ENCODE results near the gene SPINT1.
"Not testable (repeated sequence)": the region's sequence is repeated elsewhere in the genome, so short reads cannot be mapped to it uniquely, and the experiment has no call there.

Gene SPINT1

DNA sequence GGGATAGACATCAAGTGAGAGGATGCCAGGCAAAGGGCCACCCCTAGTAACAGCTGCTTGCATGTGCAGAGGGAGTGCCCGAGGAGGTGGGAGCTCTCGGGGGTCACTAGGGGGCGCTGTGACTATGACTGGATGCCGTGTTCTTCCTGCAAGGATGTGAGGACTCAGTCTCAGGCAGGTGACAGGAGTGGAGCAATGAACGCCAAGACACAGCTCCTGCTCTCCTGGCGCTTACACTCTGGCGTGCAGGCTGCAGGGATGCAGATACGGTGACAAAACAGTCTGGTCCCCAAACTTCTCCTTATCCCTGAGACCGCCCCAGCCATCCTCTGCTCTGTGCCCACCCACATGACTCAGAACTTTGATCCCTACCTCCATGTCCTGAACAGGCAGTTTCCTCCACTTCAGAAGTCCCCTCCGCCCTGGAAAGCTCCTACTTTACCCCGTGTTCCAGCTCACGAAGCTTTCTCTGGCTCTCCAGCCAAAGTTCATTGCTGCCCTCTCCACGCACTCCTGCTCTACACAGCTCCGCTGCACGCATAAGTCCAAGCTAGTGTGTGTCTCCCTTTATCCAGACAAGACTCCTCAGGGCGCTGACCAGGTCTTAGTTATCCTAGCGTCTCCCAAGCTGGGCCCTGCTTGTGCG, 15.5 kb downstream of the SPINT1 start:
- TF ChIP-seq, protein P1, sequence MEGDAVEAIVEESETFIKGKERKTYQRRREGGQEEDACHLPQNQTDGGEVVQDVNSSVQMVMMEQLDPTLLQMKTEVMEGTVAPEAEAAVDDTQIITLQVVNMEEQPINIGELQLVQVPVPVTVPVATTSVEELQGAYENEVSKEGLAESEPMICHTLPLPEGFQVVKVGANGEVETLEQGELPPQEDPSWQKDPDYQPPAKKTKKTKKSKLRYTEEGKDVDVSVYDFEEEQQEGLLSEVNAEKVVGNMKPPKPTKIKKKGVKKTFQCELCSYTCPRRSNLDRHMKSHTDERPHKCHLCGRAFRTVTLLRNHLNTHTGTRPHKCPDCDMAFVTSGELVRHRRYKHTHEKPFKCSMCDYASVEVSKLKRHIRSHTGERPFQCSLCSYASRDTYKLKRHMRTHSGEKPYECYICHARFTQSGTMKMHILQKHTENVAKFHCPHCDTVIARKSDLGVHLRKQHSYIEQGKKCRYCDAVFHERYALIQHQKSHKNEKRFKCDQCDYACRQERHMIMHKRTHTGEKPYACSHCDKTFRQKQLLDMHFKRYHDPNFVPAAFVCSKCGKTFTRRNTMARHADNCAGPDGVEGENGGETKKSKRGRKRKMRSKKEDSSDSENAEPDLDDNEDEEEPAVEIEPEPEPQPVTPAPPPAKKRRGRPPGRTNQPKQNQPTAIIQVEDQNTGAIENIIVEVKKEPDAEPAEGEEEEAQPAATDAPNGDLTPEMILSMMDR (IDR thresholded peaks at IDR 0.05): peak; percentile 55
- DNase-seq (ENCODE audit: low spot score): no peak
- Histone ChIP-seq H3K27ac (no peak overlapping the region), H3K4me3 (no peak overlapping the region)

DNA sequence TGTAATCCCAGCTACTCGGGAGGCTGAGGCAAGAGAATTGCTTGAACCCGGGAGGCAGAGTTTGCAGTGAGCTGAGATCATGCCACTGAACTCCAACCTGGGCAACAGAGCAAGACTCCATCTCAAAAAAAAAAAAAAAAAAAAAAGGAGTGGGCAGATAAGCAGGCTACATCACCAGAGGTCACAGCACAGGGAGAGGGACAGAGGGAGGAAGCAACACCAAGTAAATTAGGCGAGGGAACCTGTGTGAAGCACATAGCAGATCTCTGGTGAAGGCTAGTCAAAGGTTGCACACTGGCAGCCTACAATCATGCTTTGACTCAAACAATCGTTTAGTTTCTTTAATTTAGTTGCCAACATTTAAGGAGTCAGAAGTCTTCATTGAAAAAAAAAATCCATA, 17.3 kb downstream of the SPINT1 start:
- DNase-seq (ENCODE audit: low spot score); H3K4me3 ChIP-seq; H3K27ac ChIP-seq: not testable (repeated sequence)

DNA sequence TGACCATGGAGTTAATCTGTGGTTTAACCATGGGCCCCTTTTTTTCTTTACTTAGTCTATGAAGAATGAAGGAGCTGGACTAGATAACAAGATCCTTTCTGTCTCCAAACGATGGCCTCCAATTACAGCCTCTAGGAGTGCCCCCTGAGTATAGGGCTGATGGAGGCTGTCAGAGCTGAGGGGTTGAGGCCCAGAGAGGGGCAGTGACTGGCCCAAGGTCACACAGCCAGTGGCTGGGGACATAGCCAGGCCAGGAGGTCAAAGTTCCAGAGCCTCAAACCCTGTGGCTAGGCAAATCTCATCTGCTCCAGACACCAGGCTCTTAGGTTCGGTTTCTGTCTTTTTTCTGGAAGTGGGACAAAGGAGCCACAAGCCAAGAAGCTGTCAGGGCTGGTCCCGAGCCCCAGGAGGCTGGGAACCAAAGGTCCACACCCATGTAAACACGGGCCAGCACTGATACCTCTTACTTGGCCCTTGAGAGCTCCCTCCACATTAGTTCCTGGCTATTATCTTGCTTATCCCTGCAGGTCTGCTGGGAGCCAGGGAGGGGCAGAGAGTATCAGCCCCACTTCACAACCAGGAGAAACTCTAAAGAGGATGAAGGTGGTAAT, 19.9 kb downstream of the SPINT1 start:
- Histone ChIP-seq H3K27ac (no peak overlapping the region), H3K4me3 (no peak overlapping the region)
- DNase-seq (ENCODE audit: low spot score): no peak
- TF ChIP-seq, protein P1 (IDR thresholded peaks at IDR 0.05): no peak

DNA sequence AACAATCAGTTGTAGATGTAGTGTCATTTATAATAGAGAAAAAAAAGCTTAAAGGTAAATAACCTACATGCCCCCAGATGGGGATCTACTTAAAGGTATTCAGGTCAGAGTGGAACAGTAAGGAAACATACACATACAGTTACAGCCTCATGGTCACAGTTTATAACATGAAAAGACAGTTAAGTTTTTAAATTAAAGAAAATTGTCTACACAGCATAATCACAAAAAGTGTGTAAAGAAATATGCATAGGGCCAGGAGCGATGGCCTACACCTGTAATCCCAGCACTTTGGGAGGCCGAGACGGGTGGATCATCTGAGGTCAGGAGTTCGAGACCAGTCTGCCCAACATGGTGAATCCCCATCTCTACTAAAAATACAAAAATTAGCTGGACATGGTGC, 23.4 kb downstream of the SPINT1 start:
- Histone ChIP-seq H3K4me3 (no peak overlapping the region), H3K27ac (no peak overlapping the region)
- TF ChIP-seq, protein P1 (IDR thresholded peaks at IDR 0.05): no peak
- no peak for DNase-seq (ENCODE audit: low spot score)

DNA sequence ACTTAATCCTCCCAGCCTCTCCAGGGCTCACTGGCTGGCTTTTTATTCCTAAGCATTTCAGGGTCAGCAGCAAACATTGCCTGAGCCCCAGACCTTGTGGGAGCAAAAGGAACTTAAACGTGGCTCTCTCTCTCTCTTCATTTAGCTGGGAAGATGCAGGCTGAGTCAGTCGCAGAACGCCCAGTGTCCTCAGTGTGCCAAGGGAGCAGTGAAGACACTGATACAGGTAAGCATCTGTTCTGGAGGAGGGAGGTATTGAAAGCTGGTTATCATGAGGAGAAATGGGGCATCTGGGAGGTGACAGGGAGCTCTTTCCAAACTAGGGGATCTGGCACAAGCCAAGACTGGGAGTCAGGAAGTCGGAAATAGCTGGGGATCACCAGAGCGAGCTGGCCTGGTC, 25.8 kb downstream of the SPINT1 start:
- Histone ChIP-seq H3K4me3 (no peak overlapping the region), H3K27ac (no peak overlapping the region)
- TF ChIP-seq, protein P1 (IDR thresholded peaks at IDR 0.05): no peak
- DNase-seq (ENCODE audit: low spot score): no peak

DNA sequence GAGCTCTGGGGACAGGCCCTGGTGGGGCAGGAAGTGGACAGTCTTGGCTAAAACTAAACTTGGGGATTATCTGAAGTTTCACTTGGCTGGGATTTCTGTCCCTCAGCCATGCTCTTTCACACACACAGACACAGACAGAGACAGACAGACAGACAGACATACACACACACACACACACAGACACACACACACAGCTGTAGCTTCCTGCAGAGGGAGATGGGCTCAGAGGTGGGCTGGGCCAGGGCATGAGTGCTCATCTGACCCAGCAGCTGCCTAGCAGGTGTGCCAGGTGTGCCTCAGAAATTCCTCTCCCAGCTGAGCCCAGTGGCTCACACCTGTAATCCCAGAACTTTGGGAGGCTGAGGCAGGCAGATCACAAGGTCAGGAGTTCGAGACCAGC, 26.9 kb downstream of the SPINT1 start:
- Histone ChIP-seq H3K4me3 (no peak overlapping the region), H3K27ac (no peak overlapping the region)
- no peak for DNase-seq (ENCODE audit: low spot score)
- TF ChIP-seq, protein P1 (IDR thresholded peaks at IDR 0.05): no peak

DNA sequence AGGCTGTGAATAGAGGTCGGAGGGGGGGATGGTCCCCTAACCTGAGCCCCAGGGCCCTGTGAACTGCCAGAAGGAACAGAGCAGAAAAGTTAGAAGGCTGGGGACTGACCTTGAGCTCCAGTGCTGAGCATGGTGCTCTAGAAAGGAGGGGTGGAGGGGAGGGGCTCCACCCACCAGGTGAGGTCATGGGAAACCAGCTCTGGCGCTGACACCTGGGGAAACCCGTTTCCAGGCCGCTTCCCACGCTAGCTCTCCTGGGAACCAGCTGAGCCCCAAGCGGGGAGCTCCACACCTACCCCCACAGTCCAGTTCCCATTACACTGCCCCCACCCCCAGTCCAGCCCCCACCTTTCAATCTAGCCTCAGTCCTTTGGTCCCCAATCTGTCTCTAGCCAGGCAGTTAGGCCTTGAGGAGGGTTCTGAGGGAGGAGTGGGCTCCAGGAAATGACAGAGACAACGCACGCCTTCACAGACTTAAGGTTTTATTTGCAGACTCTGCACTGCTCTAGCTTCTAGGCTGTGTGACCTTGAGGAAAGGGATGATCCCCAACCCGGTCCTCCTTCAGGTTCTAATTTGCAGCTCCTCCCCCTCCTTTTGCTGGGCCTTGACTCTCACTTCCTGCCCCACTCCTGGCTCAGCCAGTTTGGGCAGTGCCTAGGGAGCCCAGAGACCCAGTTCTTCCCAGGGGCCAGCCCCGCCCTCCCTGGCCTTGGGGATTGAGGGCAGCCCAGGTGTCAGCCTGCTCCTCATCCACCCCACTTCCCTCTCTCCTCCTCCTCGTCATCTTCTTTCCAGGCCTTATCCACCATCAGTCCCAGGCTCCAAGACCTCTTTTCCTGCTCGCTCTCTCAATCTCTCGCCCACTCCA, 28.1 kb downstream of the SPINT1 start:
- H3K4me3 ChIP-seq: no peak overlapping the region
- H3K27ac ChIP-seq: no peak overlapping the region
- no peak for DNase-seq (ENCODE audit: low spot score)
- TF ChIP-seq, protein P1 (IDR thresholded peaks at IDR 0.05): no peak

Measured in coronary artery (tissue), 2 donors.